Osteoblast (primary cell): ENCODE results near the gene WWOX. TPM values are rescaled to one million over a fixed set of nuclear protein-coding genes. Genes with fewer than 3 reads are reported as not detected.

Source experiments
- DNase-seq: peaks from one replicate; pipeline ENCODE4 v3.0.0; 2011; ENCODE audit warnings: low spot score, mixed read lengths; ENCODE audit not compliant: insufficient read length; ENCODE audit errors: missing footprints
- H2AFZ ChIP-seq: 2 replicates; pipeline ENCODE4 v1.6.0; 2011; ENCODE audit warnings: mild to moderate bottlenecking, low read length
- H3K27ac ChIP-seq: 2 replicates; pipeline ENCODE4 v1.5.1; 2011; ENCODE audit warnings: mild to moderate bottlenecking, low read depth, low read length, moderate library complexity
- H3K27me3 ChIP-seq: 2 replicates; pipeline ENCODE4 v1.6.0; 2012; ENCODE audit warnings: mild to moderate bottlenecking, control low read depth, inconsistent platforms, low read length, moderate library complexity; ENCODE audit not compliant: insufficient read depth
- H3K36me3 ChIP-seq: 2 replicates; pipeline ENCODE4 v1.5.1; 2011; ENCODE audit warnings: mild to moderate bottlenecking, low read length, control low read depth, moderate library complexity; ENCODE audit not compliant: insufficient read depth
- H3K4me1 ChIP-seq: 2 replicates; pipeline ENCODE4 v1.5.1; 2011; ENCODE audit warnings: mild to moderate bottlenecking, low read length, control low read depth, moderate library complexity; ENCODE audit not compliant: insufficient read depth
- H3K4me2 ChIP-seq: 2 replicates; pipeline ENCODE4 v1.6.0; 2011; ENCODE audit warnings: mild to moderate bottlenecking, low read length; ENCODE audit not compliant: insufficient read depth
- H3K4me3 ChIP-seq: fragments of 200-600 bp; sonication (generic); 3 replicates; pipeline ENCODE4 v1.5.1; 2012; ENCODE audit warnings: mild to moderate bottlenecking, low read length, inconsistent platforms; ENCODE audit not compliant: insufficient read depth
- H3K79me2 ChIP-seq: 2 replicates; pipeline ENCODE4 v1.6.0; 2012; ENCODE audit warnings: mild to moderate bottlenecking, low read length, control low read depth, inconsistent platforms; ENCODE audit not compliant: insufficient read depth
- H3K9me3 ChIP-seq: 2 replicates; pipeline ENCODE4 v1.5.1; 2011; ENCODE audit warnings: low read depth, low read length, control low read depth
- H4K20me1 ChIP-seq: 2 replicates; pipeline ENCODE4 v1.6.0; 2012; ENCODE audit warnings: mild to moderate bottlenecking, low read length, control low read depth; ENCODE audit not compliant: insufficient read depth
- total RNA-seq: library from RNA; depleted of rRNA; stranded (reverse); fragments of >200 nt; gene quantifications from 2 replicates; pipeline ENCODE4 v1.2.3, GENCODE V29; 2012
- TF ChIP-seq, protein P1 (sequence below): IDR thresholded peaks from 2 replicates; pipeline ENCODE4 v1.5.1; 2011; ENCODE audit warnings: mild to moderate bottlenecking, low read depth, low read length, moderate library complexity; ENCODE audit errors: extremely low read depth

The WWOX gene
- total RNA-seq, 1 donor: 23.9 TPM

DNA sequence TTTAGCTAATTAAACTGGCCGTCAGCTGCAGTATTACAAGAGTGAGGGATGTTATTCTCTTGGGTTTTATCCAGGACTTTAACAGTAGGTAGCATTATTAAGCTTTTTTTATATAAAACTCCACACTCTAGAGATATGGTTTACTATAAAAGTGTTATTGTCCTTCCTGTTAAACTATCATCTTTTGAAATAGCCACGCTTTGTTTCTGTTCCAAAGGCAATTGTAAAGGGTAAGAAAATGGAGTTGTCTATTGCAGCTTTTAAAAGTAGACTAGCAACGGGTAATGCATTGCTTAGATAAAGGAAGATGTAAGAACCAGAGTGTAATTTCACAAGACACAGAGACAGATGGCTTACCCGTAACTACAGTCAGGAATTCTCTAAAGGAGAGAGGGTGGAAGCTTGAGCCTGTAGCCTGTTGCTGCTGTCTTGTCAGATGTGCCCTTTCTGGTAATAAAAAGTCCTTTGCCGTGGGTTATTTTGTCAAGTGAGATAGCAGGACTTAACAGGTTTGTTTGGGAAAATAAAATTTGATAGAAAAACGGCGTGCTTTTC, 56.4 kb downstream of the WWOX start:
- Histone ChIP-seq H3K9me3 (no peaks in the 10 kb centered on the region), H3K4me2 (no peak overlapping the region), H4K20me1 (no peaks in the 10 kb centered on the region), H3K27ac (no peak overlapping the region), H3K4me1 (no peaks in the 10 kb centered on the region), H3K4me3 (no peak overlapping the region), H3K79me2 (no peaks in the 10 kb centered on the region), H2AFZ (no peak overlapping the region), H3K36me3 (no peaks in the 10 kb centered on the region), H3K27me3 (no peaks in the 10 kb centered on the region)
- no peak for DNase-seq
- TF ChIP-seq, protein P1, sequence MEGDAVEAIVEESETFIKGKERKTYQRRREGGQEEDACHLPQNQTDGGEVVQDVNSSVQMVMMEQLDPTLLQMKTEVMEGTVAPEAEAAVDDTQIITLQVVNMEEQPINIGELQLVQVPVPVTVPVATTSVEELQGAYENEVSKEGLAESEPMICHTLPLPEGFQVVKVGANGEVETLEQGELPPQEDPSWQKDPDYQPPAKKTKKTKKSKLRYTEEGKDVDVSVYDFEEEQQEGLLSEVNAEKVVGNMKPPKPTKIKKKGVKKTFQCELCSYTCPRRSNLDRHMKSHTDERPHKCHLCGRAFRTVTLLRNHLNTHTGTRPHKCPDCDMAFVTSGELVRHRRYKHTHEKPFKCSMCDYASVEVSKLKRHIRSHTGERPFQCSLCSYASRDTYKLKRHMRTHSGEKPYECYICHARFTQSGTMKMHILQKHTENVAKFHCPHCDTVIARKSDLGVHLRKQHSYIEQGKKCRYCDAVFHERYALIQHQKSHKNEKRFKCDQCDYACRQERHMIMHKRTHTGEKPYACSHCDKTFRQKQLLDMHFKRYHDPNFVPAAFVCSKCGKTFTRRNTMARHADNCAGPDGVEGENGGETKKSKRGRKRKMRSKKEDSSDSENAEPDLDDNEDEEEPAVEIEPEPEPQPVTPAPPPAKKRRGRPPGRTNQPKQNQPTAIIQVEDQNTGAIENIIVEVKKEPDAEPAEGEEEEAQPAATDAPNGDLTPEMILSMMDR: no peak

DNA sequence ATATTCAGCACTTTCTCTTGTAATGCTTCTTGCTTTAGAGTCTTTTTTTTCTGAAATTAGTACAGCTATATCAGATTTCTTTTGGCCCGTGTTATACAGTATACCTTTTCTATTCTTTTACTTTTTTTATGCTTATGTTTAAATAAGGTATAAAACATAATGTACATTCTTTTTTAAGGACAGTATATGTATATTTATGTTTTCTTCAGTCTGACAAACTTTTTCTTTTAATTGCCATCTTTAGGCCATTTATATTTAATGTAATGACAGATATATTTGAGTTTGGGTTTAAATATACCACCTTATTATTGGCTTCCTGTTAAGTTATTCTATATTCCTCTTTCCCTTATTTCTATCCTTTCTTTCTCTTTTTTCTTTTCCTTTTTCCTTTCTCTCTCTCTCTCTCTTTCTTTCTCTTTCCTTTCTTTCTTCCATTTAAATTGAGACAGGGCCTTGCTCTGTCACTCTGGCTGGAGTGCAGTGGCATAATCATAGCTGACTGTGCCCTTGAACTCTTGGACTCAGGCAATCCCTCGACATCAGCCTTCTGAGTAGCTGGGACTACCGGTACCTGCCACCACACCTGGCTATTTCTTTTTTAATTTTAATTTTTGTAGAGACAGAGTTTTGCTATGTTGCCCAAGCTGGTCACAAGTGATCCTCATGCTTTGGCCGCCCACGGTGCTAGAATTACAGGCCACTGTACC, 61.7 kb downstream of the WWOX start:
- Histone ChIP-seq H3K4me2 (no peak overlapping the region), H3K27ac (no peak overlapping the region), H2AFZ (no peak overlapping the region), H4K20me1 (no peaks in the 10 kb centered on the region), H3K9me3 (no peaks in the 10 kb centered on the region), H3K4me1 (peaks cover 3% of the 10 kb centered on the region), H3K27me3 (no peaks in the 10 kb centered on the region), H3K36me3 (no peaks in the 10 kb centered on the region), H3K79me2 (no peaks in the 10 kb centered on the region), H3K4me3 (no peak overlapping the region)
- DNase-seq: no peak
- TF ChIP-seq, protein P1: no peak

DNA sequence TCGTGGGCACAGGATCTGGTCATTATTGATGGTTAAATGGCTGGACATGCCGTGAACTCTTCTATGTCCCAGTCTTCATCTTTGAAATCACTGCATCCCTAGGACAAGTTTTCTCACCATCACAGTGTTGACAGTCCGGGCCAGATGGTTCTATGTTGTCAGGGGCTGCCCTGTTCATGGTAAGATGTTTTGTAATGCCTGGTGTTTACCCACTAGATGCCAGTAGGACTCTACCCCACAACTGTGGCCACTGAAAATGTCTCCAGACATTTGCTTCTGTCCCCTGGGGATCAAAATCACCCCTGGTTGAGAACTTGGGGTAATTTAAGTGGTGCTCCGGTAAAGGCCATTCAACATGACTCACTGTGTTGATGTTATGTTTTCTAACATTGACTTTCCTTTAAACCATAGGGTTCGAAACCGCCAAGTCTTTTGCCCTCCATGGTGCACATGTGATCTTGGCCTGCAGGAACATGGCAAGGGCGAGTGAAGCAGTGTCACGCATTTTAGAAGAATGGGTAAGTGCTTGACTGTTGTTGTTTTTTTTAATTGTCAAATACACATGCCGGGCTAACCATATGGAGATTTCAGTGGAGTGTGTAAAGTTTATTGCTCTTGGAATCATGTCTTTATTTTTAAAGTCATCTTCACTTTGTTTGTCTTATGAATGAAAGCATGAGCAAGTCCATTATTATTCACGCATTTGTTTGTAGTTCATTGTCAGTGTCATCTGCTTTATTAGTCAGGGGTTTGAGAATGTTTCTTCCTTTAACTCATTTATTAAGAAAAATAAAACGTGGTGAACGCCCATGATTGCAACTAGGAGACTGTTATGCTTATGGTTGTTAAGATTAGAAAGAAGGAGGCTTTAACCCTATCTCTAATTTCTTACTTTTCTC, 64.6 kb downstream of the WWOX start:
- Histone ChIP-seq H3K4me1 (peaks cover 3% of the 10 kb centered on the region), H3K4me2 (peak overlapping the region; percentile 26), H3K36me3 (no peaks in the 10 kb centered on the region), H4K20me1 (no peaks in the 10 kb centered on the region), H3K79me2 (no peaks in the 10 kb centered on the region), H3K27ac (no peak overlapping the region), H2AFZ (no peak overlapping the region), H3K9me3 (no peaks in the 10 kb centered on the region), H3K4me3 (no peak overlapping the region), H3K27me3 (no peaks in the 10 kb centered on the region)
- no peak for DNase-seq
- TF ChIP-seq, protein P1: no peak

DNA sequence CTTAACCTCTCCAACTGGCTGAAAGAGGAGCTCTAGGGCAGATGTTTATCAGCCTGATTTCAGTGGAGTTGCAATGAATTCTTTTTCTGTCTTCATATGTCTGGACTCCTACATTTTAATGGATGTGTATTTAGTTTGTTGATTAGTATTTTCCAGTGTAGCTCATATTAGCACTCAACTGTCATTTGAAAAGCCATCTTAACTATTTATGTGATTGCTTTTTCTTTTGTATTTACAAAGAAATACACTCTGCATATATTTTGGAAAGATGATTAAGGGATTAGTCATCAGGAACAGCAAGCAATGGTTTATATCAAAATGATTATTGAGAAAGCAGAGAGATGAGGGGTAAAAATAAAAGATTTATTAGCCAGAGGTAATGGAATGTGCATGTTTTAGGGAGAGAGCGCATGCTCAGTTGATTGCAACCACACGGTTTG, 71.1 kb downstream of the WWOX start:
- Histone ChIP-seq H2AFZ (no peak overlapping the region), H4K20me1 (no peaks in the 10 kb centered on the region), H3K9me3 (peaks cover 1% of the 10 kb centered on the region), H3K4me2 (no peak overlapping the region), H3K4me3 (no peak overlapping the region), H3K4me1 (no peaks in the 10 kb centered on the region), H3K79me2 (no peaks in the 10 kb centered on the region), H3K27me3 (no peaks in the 10 kb centered on the region), H3K36me3 (no peaks in the 10 kb centered on the region), H3K27ac (no peak overlapping the region)
- DNase-seq: no peak
- TF ChIP-seq, protein P1: no peak
